H9 (cell line): ENCODE data around the gene TST. TPM values are rescaled to one million over a fixed set of nuclear protein-coding genes. Genes with fewer than 3 reads are reported as not detected.

Experiments used
- DNase-seq: peaks from one replicate; pipeline ENCODE4 v3.0.0-alpha.2; 2017
- H2AFZ ChIP-seq: one replicate; pipeline ENCODE4 v1.6.1; 2013; ENCODE audit warnings: mild to moderate bottlenecking, low read length, control low read depth, moderate library complexity
- H2AK5ac ChIP-seq: 2 replicates; pipeline ENCODE4 v1.6.1; 2013; ENCODE audit warnings: low read length, control low read depth, mixed read lengths; ENCODE audit not compliant: insufficient read length
- H2BK120ac ChIP-seq: one replicate; pipeline ENCODE4 v1.6.1; 2013; ENCODE audit warnings: low read depth, mild to moderate bottlenecking, low read length, control low read depth, inconsistent platforms; ENCODE audit not compliant: poor library complexity, severe bottlenecking
- H2BK12ac ChIP-seq: 2 replicates; pipeline ENCODE4 v1.6.1; 2013; ENCODE audit warnings: low read length, control low read depth, mixed read lengths, low read depth; ENCODE audit not compliant: insufficient read length
- H2BK15ac ChIP-seq: 2 replicates; pipeline ENCODE4 v1.6.1; 2013; ENCODE audit warnings: low read depth, low read length, control low read depth
- H2BK20ac ChIP-seq: one replicate; pipeline ENCODE4 v1.6.1; 2013; ENCODE audit warnings: low read depth, mild to moderate bottlenecking, low read length, control low read depth, inconsistent platforms; ENCODE audit not compliant: poor library complexity, severe bottlenecking
- H2BK5ac ChIP-seq: 2 replicates; pipeline ENCODE4 v1.6.1; 2013; ENCODE audit warnings: low read length, control low read depth, mixed read lengths; ENCODE audit not compliant: insufficient read length
- H3K14ac ChIP-seq: 2 replicates; pipeline ENCODE4 v1.6.1; 2013; ENCODE audit warnings: low read length, control low read depth; ENCODE audit not compliant: insufficient read depth
- H3K18ac ChIP-seq: 2 replicates; pipeline ENCODE4 v1.6.1; 2013; ENCODE audit warnings: low read depth, mild to moderate bottlenecking, mixed read lengths, low read length, control low read depth; ENCODE audit not compliant: insufficient read length
- H3K23ac ChIP-seq: 2 replicates; pipeline ENCODE4 v1.6.1; 2013; ENCODE audit warnings: low read length, control low read depth, mixed read lengths, low read depth; ENCODE audit not compliant: insufficient read length
- H3K23me2 ChIP-seq: 2 replicates; pipeline ENCODE4 v1.6.1; 2013; ENCODE audit warnings: low read depth, mild to moderate bottlenecking, mixed read lengths, low read length, control low read depth; ENCODE audit not compliant: insufficient read length, poor library complexity, severe bottlenecking
- H3K27ac ChIP-seq: 2 replicates; pipeline ENCODE4 v1.5.1; 2013; ENCODE audit warnings: low read length, control low read depth, mixed read lengths, low read depth; ENCODE audit not compliant: insufficient read length
- H3K27me3 ChIP-seq: 2 replicates; pipeline ENCODE4 v1.6.1; 2013; ENCODE audit warnings: low read length, control low read depth, inconsistent platforms; ENCODE audit not compliant: insufficient read depth
- H3K4ac ChIP-seq: 2 replicates; pipeline ENCODE4 v1.6.1; 2013; ENCODE audit warnings: low read depth, mild to moderate bottlenecking, control low read depth, inconsistent platforms, low read length, moderate library complexity
- H3K4me1 ChIP-seq: 2 replicates; pipeline ENCODE4 v1.6.1; 2013; ENCODE audit warnings: low read length, control low read depth, inconsistent platforms; ENCODE audit not compliant: insufficient read depth
- H3K4me2 ChIP-seq: 2 replicates; pipeline ENCODE4 v1.6.1; 2013; ENCODE audit warnings: low read length, control low read depth, mixed read lengths; ENCODE audit not compliant: insufficient read length, insufficient read depth
- H3K56ac ChIP-seq: 2 replicates; pipeline ENCODE4 v1.6.1; 2013; ENCODE audit warnings: low read depth, mild to moderate bottlenecking, mixed read lengths, low read length, control low read depth; ENCODE audit not compliant: insufficient read length
- H3K79me1 ChIP-seq: 2 replicates; pipeline ENCODE4 v1.6.1; 2013; ENCODE audit warnings: low read depth, mild to moderate bottlenecking, moderate library complexity, low read length, control low read depth, inconsistent platforms; ENCODE audit not compliant: insufficient read depth, poor library complexity, severe bottlenecking
- H3K79me2 ChIP-seq: 2 replicates; pipeline ENCODE4 v1.6.1; 2013; ENCODE audit warnings: low read length, control low read depth, inconsistent platforms; ENCODE audit not compliant: insufficient read depth
- H3K9ac ChIP-seq: 2 replicates; pipeline ENCODE4 v1.6.1; 2013; ENCODE audit warnings: low read length, control low read depth, mixed read lengths; ENCODE audit not compliant: insufficient read length; ENCODE audit errors: extremely low read depth
- H3K9me3 ChIP-seq: one replicate; pipeline ENCODE4 v1.6.1; 2013; ENCODE audit warnings: low read depth, low read length, inconsistent platforms; ENCODE audit not compliant: control insufficient read depth
- H3T11ph ChIP-seq: one replicate; pipeline ENCODE4 v1.6.1; 2013; ENCODE audit warnings: mild to moderate bottlenecking, low read length, control low read depth, inconsistent platforms
- H4K20me1 ChIP-seq: one replicate; pipeline ENCODE4 v1.6.1; 2013; ENCODE audit not compliant: control insufficient read depth, insufficient read length, insufficient read depth
- H4K5ac ChIP-seq: 2 replicates; pipeline ENCODE4 v1.6.1; 2013; ENCODE audit warnings: low read depth, mild to moderate bottlenecking, mixed read lengths, low read length, control low read depth; ENCODE audit not compliant: insufficient read length
- H4K8ac ChIP-seq: replicated peaks from 2 replicates; pipeline ENCODE4 v1.6.1; 2013; ENCODE audit warnings: low read length, control low read depth, mixed read lengths, low read depth; ENCODE audit not compliant: insufficient read length
- H4K91ac ChIP-seq: 2 replicates; pipeline ENCODE4 v1.6.1; 2013; ENCODE audit warnings: low read depth, mild to moderate bottlenecking, moderate library complexity, mixed read lengths, low read length, control low read depth; ENCODE audit not compliant: insufficient read length
- H3K27ac Mint-ChIP-seq, 3 experiments: 2 replicates in 2 of 3; 3 replicates in 1 of 3; pipeline ENCODE4 v1.8.0; 2020 to 2021; ENCODE audit warnings: mixed read lengths in 3 of 3, mild to moderate bottlenecking in 1 of 3, moderate library complexity in 1 of 3
- H3K27me3 Mint-ChIP-seq: 2 replicates; pipeline ENCODE4 v1.8.0; 2021; ENCODE audit warnings: low read depth, mild to moderate bottlenecking, moderate library complexity, mixed read lengths
- H3K36me3 Mint-ChIP-seq, 3 experiments: 2 replicates in 2 of 3; 3 replicates in 1 of 3; pipeline ENCODE4 v1.8.0; 2020 to 2021; ENCODE audit warnings: low read depth in 3 of 3, mixed read lengths in 3 of 3; ENCODE audit not compliant: insufficient read depth in 1 of 3
- H3K4me1 Mint-ChIP-seq, 2 experiments: 2 replicates each; pipeline ENCODE4 v1.8.0; 2020; ENCODE audit warnings: mixed read lengths in 2 of 2
- H3K4me3 Mint-ChIP-seq, 2 experiments: 2 replicates in 1 of 2; 3 replicates in 1 of 2; pipeline ENCODE4 v1.8.0; 2020 to 2021; ENCODE audit warnings: mild to moderate bottlenecking in 2 of 2, mixed read lengths in 2 of 2, moderate library complexity in 1 of 2
- H3K9me3 Mint-ChIP-seq, 2 experiments: 2 replicates in 1 of 2; 3 replicates in 1 of 2; pipeline ENCODE4 v1.8.0; 2020; ENCODE audit warnings: mild to moderate bottlenecking in 2 of 2, mixed read lengths in 2 of 2, moderate library complexity in 1 of 2
- CTCF ChIP-seq: fragments of 200-600 bp; sonication (generic); conservative IDR thresholded peaks from 3 replicates; pipeline ENCODE4 v1.8.0; 2021; ENCODE audit warnings: antibody characterized with exemption, mild to moderate bottlenecking
- WGBS: extraction: QIAGEN DNeasy Blood & Tissue Kit; methylation state at CpG from one replicate; pipeline ENCODE4 v1.1.7; 2013; ENCODE audit warnings: missing lambda C conversion rate, low lambda C conversion rate, mixed read lengths; ENCODE audit not compliant: insufficient read length; ENCODE audit errors: extremely low coverage; 5-methylcytosine and 5-hydroxymethylcytosine counted together
- total RNA-seq: library from RNA; stranded (reverse); gene quantifications from 2 replicates; pipeline ENCODE4 v1.2.1, GENCODE V29; 2021

TST gene
- total RNA-seq, 1 experiment from 2014 or later: 31.9 TPM

- no peak overlapping the region for H3K27ac ChIP-seq
- H3K36me3 Mint-ChIP-seq: peaks cover 5 to 14% (median 13%) of the 10 kb centered on the region in 3 experiments; a peak in 6 of 7 replicates
Measured at GRCh38 chr22:37017356-37017755, 1.9 kb downstream of the TST start.

More at GRCh38 chr22:37017356-37017755, 1.9 kb downstream of the TST start:
- Histone ChIP-seq H3K27me3 (no peaks in the 10 kb centered on the region), H4K91ac (no peak overlapping the region), H2BK5ac (no peak overlapping the region), H3K79me1 (no peaks in the 10 kb centered on the region), H4K20me1 (peaks cover 3% of the 10 kb centered on the region), H3K14ac (no peak overlapping the region), H2AK5ac (no peak overlapping the region), H4K5ac (no peak overlapping the region), H3K23ac (no peak overlapping the region), H3K79me2 (peaks cover 2% of the 10 kb centered on the region; the same call in 1 of the 2 replicates), H2BK120ac (no peak overlapping the region), H3K9ac (no peak overlapping the region), H3K4me2 (no peak overlapping the region), H3T11ph (no peak overlapping the region), H4K8ac (no peak overlapping the region), H2BK15ac (no peak overlapping the region), H3K4me1 (peaks cover 6% of the 10 kb centered on the region; the same call in 1 of the 2 replicates), H3K23me2 (peaks cover 3% of the 10 kb centered on the region), H3K9me3 (no peaks in the 10 kb centered on the region), H3K56ac (no peak overlapping the region), H3K18ac (no peak overlapping the region), H2BK20ac (no peak overlapping the region), H2BK12ac (no peak overlapping the region), H2AFZ (no peak overlapping the region), H3K4ac (no peak overlapping the region)
- Mint-ChIP-seq H3K27ac (no peak overlapping the region), H3K9me3 (no peaks in the 10 kb centered on the region), H3K4me1 (peaks cover 23 to 32% of the 10 kb centered on the region in 2 experiments), H3K4me3 (peak overlapping the region; percentile 22 to 86; a peak in 3 of 5 replicates), H3K27me3 (no peaks in the 10 kb centered on the region)
- DNase-seq: no peak
- TF ChIP-seq CTCF: no peak
- no CpG with 5 or more reads among the region's 10 CpGs for WGBS
